ENCODE measurements around the gene SCNN1A.

SCNN1A gene

GRCh38 chr12:6337958-6338433 is 37.4 kb downstream of the SCNN1A start:
- H3K9ac ChIP-seq (ENCODE audit: insufficient read length, low read depth), result peak overlapping the region; percentile 34
- no peak overlapping the region for H3K4me3 ChIP-seq (ENCODE audit: insufficient read length, low read depth)

GRCh38 chr12:6336889-6337853 is 38.2 kb downstream of the SCNN1A start:
- Histone ChIP-seq H3K27me3 (ENCODE audit: insufficient read depth, insufficient read length) (no peaks in the 10 kb centered on the region), H3K9ac (ENCODE audit: insufficient read length, low read depth) (peak overlapping the region; percentile 87), H3K9me3 (ENCODE audit: insufficient read depth, low read length) (no peaks in the 10 kb centered on the region), H3K4me3 (ENCODE audit: insufficient read length, low read depth) (peak overlapping the region; percentile 38), H3K36me3 (ENCODE audit: insufficient read depth, insufficient read length, low read length) (peaks cover 70% of the 10 kb centered on the region), H3K4me1 (ENCODE audit: insufficient read depth, insufficient read length) (peaks cover 50% of the 10 kb centered on the region)
- DNase-seq (ENCODE audit: low read depth, low spot score), result no peak
- TF ChIP-seq ZNF274 (IDR thresholded peaks at IDR 0.05; ENCODE audit: low read depth, low read length), result no peak
- no peak for TF ChIP-seq YY1 (IDR thresholded peaks at IDR 0.05; ENCODE audit: insufficient read depth, insufficient read length)

More at GRCh38 chr12:6337958-6338433, 37.4 kb downstream of the SCNN1A start:
- H3K36me3 ChIP-seq (ENCODE audit: insufficient read depth, insufficient read length, low read length), result peaks cover 61% of the 10 kb centered on the region
- H3K27me3 ChIP-seq (ENCODE audit: insufficient read depth, insufficient read length), result no peaks in the 10 kb centered on the region
- peaks cover 55% of the 10 kb centered on the region for H3K4me1 ChIP-seq (ENCODE audit: insufficient read depth, insufficient read length)
- no peaks in the 10 kb centered on the region for H3K9me3 ChIP-seq (ENCODE audit: insufficient read depth, low read length)
- TF ChIP-seq SUZ12 (IDR thresholded peaks at IDR 0.05; ENCODE audit: extremely low read depth, insufficient read depth, insufficient read length), result no peak
- no peak for TF ChIP-seq YY1 (IDR thresholded peaks at IDR 0.05; ENCODE audit: insufficient read depth, insufficient read length)
- TF ChIP-seq ZNF274 (IDR thresholded peaks at IDR 0.05; ENCODE audit: low read depth, low read length), result no peak
- no peak for DNase-seq (ENCODE audit: low read depth, low spot score)

- Histone ChIP-seq H3K9ac (ENCODE audit: insufficient read length, low read depth) (peak overlapping the region; percentile 87), H3K27me3 (ENCODE audit: insufficient read depth, insufficient read length) (no peaks in the 10 kb centered on the region), H3K36me3 (ENCODE audit: insufficient read depth, insufficient read length, low read length) (peaks cover 77% of the 10 kb centered on the region), H3K9me3 (ENCODE audit: insufficient read depth, low read length) (no peaks in the 10 kb centered on the region), H3K4me1 (ENCODE audit: insufficient read depth, insufficient read length) (peaks cover 50% of the 10 kb centered on the region), H3K4me3 (ENCODE audit: insufficient read length, low read depth) (peak overlapping the region; percentile 38)
- peak; percentile 100 for DNase-seq (ENCODE audit: low read depth, low spot score)
- TF ChIP-seq SUZ12 (IDR thresholded peaks at IDR 0.05; ENCODE audit: extremely low read depth, insufficient read depth, insufficient read length) (no peak), ZNF274 (IDR thresholded peaks at IDR 0.05; ENCODE audit: low read depth, low read length) (no peak), YY1 (IDR thresholded peaks at IDR 0.05; ENCODE audit: insufficient read depth, insufficient read length) (no peak)
Measured at GRCh38 chr12:6336079-6336888, 39.1 kb downstream of the SCNN1A start.

GRCh38 chr12:6335451-6336078 is 39.8 kb downstream of the SCNN1A start:
- H3K4me3 ChIP-seq (ENCODE audit: insufficient read length, low read depth), result peak overlapping the region; percentile 9

GRCh38 chr12:6334940-6335450 is 40.4 kb downstream of the SCNN1A start:
- H3K4me3 ChIP-seq (ENCODE audit: insufficient read length, low read depth), result no peak overlapping the region

More at GRCh38 chr12:6335451-6336078, 39.8 kb downstream of the SCNN1A start:
- DNase-seq (ENCODE audit: low read depth, low spot score), result no peak
- Histone ChIP-seq H3K27me3 (ENCODE audit: insufficient read depth, insufficient read length) (no peaks in the 10 kb centered on the region), H3K9me3 (ENCODE audit: insufficient read depth, low read length) (no peaks in the 10 kb centered on the region), H3K9ac (ENCODE audit: insufficient read length, low read depth) (peak overlapping the region; percentile 80), H3K4me1 (ENCODE audit: insufficient read depth, insufficient read length) (peaks cover 50% of the 10 kb centered on the region), H3K36me3 (ENCODE audit: insufficient read depth, insufficient read length, low read length) (peaks cover 80% of the 10 kb centered on the region)
- no peak for TF ChIP-seq SUZ12 (IDR thresholded peaks at IDR 0.05; ENCODE audit: extremely low read depth, insufficient read depth, insufficient read length)
- TF ChIP-seq YY1 (IDR thresholded peaks at IDR 0.05; ENCODE audit: insufficient read depth, insufficient read length), result no peak
- TF ChIP-seq ZNF274 (IDR thresholded peaks at IDR 0.05; ENCODE audit: low read depth, low read length), result no peak

GRCh38 chr12:6334359-6334758 is 41.0 kb downstream of the SCNN1A start:
- Histone ChIP-seq H3K9ac (ENCODE audit: insufficient read length, low read depth) (no peak overlapping the region), H3K36me3 (ENCODE audit: insufficient read depth, insufficient read length, low read length) (peaks cover 85% of the 10 kb centered on the region), H3K4me1 (ENCODE audit: insufficient read depth, insufficient read length) (peaks cover 51% of the 10 kb centered on the region), H3K9me3 (ENCODE audit: insufficient read depth, low read length) (no peaks in the 10 kb centered on the region), H3K27me3 (ENCODE audit: insufficient read depth, insufficient read length) (no peaks in the 10 kb centered on the region), H3K4me3 (ENCODE audit: insufficient read length, low read depth) (no peak overlapping the region)
- no peak for DNase-seq (ENCODE audit: low read depth, low spot score)
- TF ChIP-seq ZNF274 (IDR thresholded peaks at IDR 0.05; ENCODE audit: low read depth, low read length) (no peak), SUZ12 (IDR thresholded peaks at IDR 0.05; ENCODE audit: extremely low read depth, insufficient read depth, insufficient read length) (no peak), YY1 (IDR thresholded peaks at IDR 0.05; ENCODE audit: insufficient read depth, insufficient read length) (no peak)

More at GRCh38 chr12:6334940-6335450, 40.4 kb downstream of the SCNN1A start:
- Histone ChIP-seq H3K36me3 (ENCODE audit: insufficient read depth, insufficient read length, low read length) (peaks cover 85% of the 10 kb centered on the region), H3K9ac (ENCODE audit: insufficient read length, low read depth) (peak overlapping the region; percentile 80), H3K27me3 (ENCODE audit: insufficient read depth, insufficient read length) (no peaks in the 10 kb centered on the region), H3K4me1 (ENCODE audit: insufficient read depth, insufficient read length) (peaks cover 50% of the 10 kb centered on the region), H3K9me3 (ENCODE audit: insufficient read depth, low read length) (no peaks in the 10 kb centered on the region)
- DNase-seq (ENCODE audit: low read depth, low spot score), result no peak
- TF ChIP-seq YY1 (IDR thresholded peaks at IDR 0.05; ENCODE audit: insufficient read depth, insufficient read length) (no peak), ZNF274 (IDR thresholded peaks at IDR 0.05; ENCODE audit: low read depth, low read length) (no peak), SUZ12 (IDR thresholded peaks at IDR 0.05; ENCODE audit: extremely low read depth, insufficient read depth, insufficient read length) (no peak)

All from NT2/D1 (cell line).